ENCODE data around the gene TRIM45.

The TRIM45 gene

DNA sequence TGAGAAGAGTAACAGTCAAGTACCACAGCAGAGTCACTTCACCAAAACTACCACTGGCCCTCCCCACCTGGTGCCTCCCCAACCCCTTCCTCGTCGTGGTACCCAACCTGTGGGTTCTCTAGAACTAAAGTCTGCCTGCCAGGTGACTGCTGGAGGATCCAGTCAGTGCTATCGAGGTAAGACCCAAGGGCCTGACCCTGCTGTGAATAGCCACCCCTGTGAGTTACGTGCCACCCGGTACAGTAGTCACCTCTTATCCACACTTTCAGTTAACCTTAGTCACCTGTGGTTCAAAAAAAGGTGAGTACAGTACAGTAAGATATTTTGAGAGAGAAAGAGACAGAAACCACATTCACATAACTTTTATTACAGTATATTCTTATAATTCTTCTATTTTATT is 44.9 kb downstream of the TRIM45 start:
- Mint-ChIP-seq H3K36me3 (ENCODE audit: low read depth) (peaks cover 73% of the 10 kb centered on the region), H3K4me3 (no peak overlapping the region), H3K27ac (no peak overlapping the region), H3K4me1 (ENCODE audit: low read depth) (no peaks in the 10 kb centered on the region), H3K27me3 (no peaks in the 10 kb centered on the region), H3K9me3 (no peaks in the 10 kb centered on the region)
- intact Hi-C loops (cut with micrococcal nuclease), result no loop called here

DNA sequence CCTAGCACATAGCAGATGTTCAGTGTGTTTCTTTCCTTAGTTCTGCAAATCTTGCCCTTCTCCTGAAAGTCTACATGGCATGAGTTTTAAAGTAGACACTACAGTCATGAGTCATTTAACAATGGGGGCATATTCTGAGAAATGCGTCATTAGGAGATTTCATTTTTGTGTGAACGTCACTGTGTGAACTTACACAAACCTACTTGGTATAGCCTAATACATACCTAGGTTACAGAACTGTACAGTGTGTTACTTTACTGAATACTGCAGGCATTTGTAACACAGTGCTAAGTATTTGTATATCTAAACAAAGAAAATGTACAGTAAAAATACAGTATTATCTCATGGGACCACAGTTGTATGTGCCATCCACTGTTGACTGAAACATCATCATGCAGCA is 51.4 kb downstream of the TRIM45 start:
- Mint-ChIP-seq H3K9me3 (no peaks in the 10 kb centered on the region), H3K4me1 (ENCODE audit: low read depth) (peaks cover 14% of the 10 kb centered on the region), H3K4me3 (no peak overlapping the region), H3K36me3 (ENCODE audit: low read depth) (peaks cover 33% of the 10 kb centered on the region), H3K27me3 (no peaks in the 10 kb centered on the region), H3K27ac (no peak overlapping the region)
- intact Hi-C loops (cut with micrococcal nuclease), result no loop called here

DNA sequence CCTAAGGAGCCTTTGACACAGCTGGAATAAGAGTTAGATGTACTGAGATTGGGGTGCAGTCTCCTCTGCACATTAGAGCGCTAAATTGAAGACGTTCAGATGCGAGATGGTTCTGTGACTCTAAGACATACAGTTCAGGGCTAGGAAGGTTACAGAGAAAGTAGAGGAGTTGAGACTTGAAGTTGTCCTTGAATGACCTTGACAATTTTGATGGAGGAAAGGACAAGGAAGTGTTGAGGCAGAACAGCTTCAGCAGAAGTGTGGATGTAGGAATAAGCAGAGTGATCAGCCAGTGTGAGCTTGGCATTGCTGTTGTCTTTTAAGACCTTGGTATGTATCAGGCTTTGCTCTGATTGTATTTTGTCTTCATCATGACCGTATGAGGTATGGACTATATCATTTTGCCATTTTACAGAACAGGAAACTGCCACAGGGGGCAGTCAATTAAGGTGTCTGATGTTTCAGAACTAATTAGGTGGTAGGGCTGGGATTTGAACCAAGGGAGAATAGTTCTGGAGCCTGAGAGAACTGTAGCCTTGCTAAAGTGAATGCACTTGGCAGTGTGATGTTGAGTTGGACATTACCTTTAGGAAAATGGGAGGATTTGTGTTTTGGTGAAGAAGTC is 52.2 kb downstream of the TRIM45 start:
- peaks cover 28% of the 10 kb centered on the region for H3K36me3 Mint-ChIP-seq (ENCODE audit: low read depth)
- H3K4me1 Mint-ChIP-seq (ENCODE audit: low read depth), result peaks cover 14% of the 10 kb centered on the region
- H3K9me3 Mint-ChIP-seq, result no peaks in the 10 kb centered on the region
- no peak overlapping the region for H3K27ac Mint-ChIP-seq
- H3K27me3 Mint-ChIP-seq, result no peaks in the 10 kb centered on the region
- no peak overlapping the region for H3K4me3 Mint-ChIP-seq
- intact Hi-C loops (cut with micrococcal nuclease), result loop anchor here (5.0 kb wide), 2 partner anchors 213 to 688 kb away; no protein-coding TSS in a partner anchor

DNA sequence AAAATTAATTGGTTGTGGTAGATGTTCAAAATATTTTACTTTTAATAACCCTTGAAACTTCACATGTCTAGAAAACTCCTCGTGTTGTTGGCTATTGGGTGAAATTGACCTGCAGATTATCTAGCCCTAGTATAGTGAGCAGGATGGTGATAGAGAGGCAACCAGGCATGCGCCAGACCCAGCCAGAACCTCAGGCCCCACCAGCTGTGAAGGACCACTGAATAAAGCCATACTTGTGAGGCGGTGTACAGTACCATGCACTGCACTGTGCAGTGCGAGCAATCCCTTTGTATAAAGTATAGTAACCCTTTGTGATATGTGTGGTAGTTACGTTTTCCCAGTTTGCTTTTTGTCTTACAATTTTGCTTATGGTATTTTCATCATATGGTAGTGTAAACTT is 53.0 kb downstream of the TRIM45 start:
- intact Hi-C loops (cut with micrococcal nuclease), result loop anchor here (1.0 to 5.0 kb wide), 3 partner anchors 60 to 689 kb away; no protein-coding TSS in a partner anchor
- Mint-ChIP-seq H3K36me3 (ENCODE audit: low read depth) (peaks cover 34% of the 10 kb centered on the region), H3K9me3 (no peaks in the 10 kb centered on the region), H3K4me3 (no peak overlapping the region), H3K27me3 (no peaks in the 10 kb centered on the region), H3K27ac (no peak overlapping the region), H3K4me1 (ENCODE audit: low read depth) (peaks cover 14% of the 10 kb centered on the region)

DNA sequence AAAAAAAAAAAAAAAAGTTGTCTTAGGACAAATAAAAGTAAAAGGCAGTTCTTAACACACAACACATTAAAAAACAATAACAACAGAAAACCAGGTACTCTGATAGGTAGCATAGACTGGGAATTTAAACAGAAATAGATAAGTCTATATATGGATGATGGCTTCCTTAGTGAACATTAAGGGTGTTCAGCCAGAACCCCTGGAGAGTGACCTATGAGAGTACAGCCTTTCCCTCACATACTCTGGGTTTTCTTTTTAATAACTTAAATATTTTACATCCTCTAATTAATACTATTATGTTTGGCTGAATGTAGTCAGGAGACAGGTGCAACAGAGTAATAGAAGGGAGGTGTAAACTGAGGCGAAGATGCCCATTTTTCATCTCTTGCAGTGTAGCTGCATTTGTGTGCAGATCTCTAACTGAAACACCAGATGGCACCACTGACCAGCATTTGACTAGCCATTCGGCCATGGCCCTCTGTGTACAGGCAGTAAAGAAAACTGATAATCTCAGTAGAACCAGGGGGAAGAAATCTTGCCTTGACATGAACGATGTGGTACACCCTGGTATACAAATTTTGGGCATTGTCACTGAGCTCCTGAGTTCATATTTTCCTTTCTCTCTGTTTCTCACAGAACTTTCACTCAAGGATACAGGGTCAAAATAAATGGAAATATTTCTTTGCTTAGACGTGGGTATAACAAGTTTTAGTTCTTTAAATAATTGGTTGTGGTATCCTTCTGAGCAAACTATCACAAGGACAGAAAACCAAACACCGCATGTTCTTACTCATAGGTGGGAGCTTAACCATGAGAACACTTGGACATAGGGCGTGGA is 53.8 kb downstream of the TRIM45 start:
- H3K9me3 Mint-ChIP-seq, result no peaks in the 10 kb centered on the region
- H3K4me1 Mint-ChIP-seq (ENCODE audit: low read depth), result peaks cover 14% of the 10 kb centered on the region
- intact Hi-C loops (cut with micrococcal nuclease), result loop anchor here (1.0 to 5.0 kb wide), 3 partner anchors 61 to 690 kb away; no protein-coding TSS in a partner anchor
- H3K36me3 Mint-ChIP-seq (ENCODE audit: low read depth), result peaks cover 39% of the 10 kb centered on the region
- H3K4me3 Mint-ChIP-seq, result no peak overlapping the region
- H3K27me3 Mint-ChIP-seq, result no peaks in the 10 kb centered on the region
- H3K27ac Mint-ChIP-seq, result no peak overlapping the region

DNA sequence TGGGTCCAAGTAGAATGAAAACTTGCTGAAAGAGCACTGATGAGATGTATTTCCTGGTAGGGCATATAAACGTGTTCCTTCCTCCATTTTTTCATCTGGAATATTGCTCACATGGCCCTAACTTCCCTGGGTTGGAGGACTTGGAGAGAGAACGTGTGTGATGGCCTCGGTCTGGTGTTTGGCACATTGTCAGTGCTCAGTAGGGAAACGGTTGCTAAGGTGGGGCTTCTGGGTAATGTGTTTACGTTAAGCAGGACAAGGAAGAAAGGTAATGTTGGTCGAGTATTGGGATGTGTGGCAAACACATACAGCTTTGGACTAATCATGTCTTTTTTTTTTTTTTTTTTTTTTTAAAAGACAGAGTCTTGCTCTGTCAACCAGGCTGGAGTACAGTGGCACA is 55.2 kb downstream of the TRIM45 start:
- Mint-ChIP-seq H3K36me3 (ENCODE audit: low read depth) (peaks cover 42% of the 10 kb centered on the region), H3K4me3 (no peak overlapping the region), H3K27me3 (no peaks in the 10 kb centered on the region), H3K27ac (no peak overlapping the region), H3K9me3 (no peaks in the 10 kb centered on the region), H3K4me1 (ENCODE audit: low read depth) (peaks cover 22% of the 10 kb centered on the region)
- intact Hi-C loops (cut with micrococcal nuclease), result loop anchor here (5.0 kb wide), 2 partner anchors 216 to 691 kb away; no protein-coding TSS in a partner anchor

DNA sequence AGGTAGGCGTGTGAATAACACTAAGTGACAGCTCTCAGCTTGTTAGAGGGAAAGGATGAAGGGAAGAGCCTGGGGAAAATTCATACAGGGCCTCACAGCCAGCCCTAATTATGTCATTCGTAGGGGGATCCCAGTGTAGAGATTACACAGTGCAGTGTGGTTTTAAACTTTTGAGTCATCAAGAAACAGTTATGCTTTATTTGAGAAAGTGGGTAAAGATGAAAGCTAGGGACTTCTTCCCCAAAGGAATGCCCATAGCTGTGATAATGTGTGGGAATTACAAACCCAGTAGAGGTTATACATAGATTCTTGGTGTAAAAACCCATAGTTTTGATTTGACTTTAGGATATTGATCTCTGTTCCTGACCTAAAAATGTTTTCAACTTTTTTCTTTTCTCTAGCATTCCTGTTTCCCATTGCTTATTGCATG is 59.5 kb downstream of the TRIM45 start:
- peaks cover 36% of the 10 kb centered on the region for H3K36me3 Mint-ChIP-seq (ENCODE audit: low read depth)
- H3K4me1 Mint-ChIP-seq (ENCODE audit: low read depth), result peaks cover 15% of the 10 kb centered on the region
- no peak overlapping the region for H3K27ac Mint-ChIP-seq

More for the DNA sequence above, 59.5 kb downstream of the TRIM45 start:
- Mint-ChIP-seq H3K4me3 (no peak overlapping the region), H3K27me3 (no peaks in the 10 kb centered on the region), H3K9me3 (no peaks in the 10 kb centered on the region)
- intact Hi-C loops (cut with micrococcal nuclease), result loop anchor here (2.0 kb wide), 1 partner anchor 59 kb away; the partner anchor contains the start of gene TRIM45

All from dendritic cell treated with granulocyte-macrophage colony-stimulating factor and Interleukin-4, amounts not matched to agents 40 ng/mL and 50 ng/mL, for 4 days (primary cell).